NCI-H1417 treated with DMSO at 0.1 percent for 48 hours (cell line): ENCODE results near the gene PPP1R14B.

Experiments used
- DNase-seq: peaks from one replicate; lab custom pipeline; 2025; lab: John Stamatoyannopoulos, UW

PPP1R14B gene

DNA sequence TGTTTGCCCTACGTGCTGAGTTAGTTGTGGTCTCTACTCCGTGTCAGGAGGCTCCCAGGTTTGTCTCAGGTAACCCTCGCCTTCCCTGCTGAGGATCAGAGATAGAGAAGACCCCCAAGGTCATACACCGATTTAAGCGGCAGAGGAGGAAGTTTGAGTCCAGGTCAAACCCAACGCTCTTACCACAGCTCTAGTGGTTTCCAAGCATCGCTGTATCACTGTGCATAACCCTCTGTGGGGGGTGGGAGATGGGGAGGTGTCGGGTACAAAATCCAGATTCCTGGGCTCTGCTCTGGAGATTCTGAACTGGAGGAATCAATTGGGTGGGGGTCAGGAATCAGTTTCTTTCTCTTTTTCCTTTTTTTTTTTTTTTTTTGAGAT is 15.8 kb downstream of the PPP1R14B start:
- DNase-seq: no peak

DNA sequence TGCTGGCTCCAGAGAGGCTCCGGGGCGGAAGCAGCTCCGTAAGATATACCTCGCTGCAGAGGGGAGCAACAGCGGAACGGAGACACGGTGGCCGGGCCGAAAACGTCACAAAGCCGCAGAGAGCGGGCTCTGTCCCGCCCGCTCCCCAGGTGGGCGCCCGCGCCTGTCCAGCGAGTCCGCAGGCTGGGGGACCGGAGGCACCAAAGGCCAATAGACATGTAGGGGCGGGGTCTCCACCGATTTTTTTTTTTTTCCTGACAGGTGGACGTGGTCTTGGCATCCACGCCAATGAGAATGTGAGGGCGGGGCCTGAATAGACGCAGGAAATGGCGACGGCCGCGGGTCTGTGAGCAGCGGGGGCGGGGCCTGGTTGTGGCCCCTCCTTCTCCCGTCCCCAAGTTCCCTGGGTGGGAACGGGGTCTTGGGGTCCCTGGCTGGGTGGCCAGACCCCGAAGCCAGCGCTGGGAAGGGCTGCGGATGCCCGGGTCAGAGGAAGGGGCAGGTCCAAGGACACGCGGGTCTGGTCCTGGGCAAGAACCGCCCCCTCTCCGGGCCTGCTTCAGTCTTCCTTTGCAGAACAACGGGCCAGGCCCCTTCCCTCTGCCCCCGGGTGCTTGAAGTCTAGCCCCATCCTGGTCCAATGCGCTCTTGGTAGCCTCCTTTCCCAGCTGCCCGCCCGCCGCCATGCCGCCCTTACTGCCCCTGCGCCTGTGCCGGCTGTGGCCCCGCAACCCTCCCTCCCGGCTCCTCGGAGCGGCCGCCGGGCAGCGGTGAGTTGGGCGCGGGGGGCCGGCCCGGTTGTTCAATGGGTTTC is 16.4 kb downstream of the PPP1R14B start, which contains the start of gene DNAJC4:
Gene DNAJC4, plus strand, starts transcription at position 378 of the 814 bp plus-strand sequence. Its CDS starts 307 bp downstream, at position 685.
- peak; percentile 93 for DNase-seq

DNA sequence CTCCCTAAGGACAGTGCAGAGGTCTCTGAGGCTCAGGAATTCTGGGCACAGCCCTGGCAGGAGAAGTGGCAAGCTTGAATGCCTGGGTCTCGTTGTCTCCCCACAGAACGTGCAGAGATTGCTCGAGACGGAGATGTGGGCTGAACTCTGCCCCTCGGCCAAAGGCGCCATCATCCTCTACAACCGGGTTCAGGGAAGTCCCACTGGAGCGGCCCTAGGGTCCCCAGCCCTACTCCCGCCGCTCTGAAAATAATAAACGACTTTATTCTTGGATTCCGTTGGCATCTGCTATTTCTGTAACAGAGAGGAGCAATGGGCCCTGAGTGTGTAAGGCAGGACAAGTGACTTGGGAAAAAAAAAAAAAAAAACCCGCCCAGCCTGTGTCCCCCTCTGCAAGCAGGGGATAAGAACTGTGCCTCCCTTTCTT is 17.0 kb downstream of the PPP1R14B start:
- DNase-seq: no peak

DNA sequence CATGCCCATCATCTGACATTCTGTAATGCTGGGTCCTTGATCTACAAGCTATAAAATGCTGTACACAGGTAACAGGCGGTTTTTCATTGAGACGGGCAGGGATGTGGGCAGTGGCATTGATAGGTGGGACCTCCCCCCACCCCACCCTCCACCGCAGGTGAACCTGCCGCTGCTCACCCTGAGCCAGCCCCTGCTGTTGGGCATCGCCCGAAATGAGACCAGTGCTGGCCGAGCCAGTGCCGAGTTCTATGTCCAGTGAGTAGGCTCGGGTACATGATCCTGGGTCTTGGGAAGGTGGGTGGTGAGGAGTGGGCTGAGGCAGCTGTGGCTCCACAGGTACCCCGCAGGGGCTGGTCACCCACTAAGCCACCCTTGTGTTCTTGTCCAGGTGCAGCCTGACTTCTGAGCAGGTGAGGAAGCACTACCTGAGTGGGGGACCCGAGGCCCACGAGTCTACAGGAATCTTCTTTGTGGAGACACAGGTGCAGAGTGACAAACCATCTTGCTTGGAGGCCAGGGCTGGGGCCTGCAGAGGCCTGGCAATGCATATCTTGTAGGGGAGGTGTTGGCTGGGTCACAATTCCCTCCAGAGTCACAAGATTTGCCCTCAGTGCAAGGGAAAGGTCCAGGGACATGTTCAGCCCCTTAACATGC is 17.5 kb downstream of the PPP1R14B start:
- no peak for DNase-seq

DNA sequence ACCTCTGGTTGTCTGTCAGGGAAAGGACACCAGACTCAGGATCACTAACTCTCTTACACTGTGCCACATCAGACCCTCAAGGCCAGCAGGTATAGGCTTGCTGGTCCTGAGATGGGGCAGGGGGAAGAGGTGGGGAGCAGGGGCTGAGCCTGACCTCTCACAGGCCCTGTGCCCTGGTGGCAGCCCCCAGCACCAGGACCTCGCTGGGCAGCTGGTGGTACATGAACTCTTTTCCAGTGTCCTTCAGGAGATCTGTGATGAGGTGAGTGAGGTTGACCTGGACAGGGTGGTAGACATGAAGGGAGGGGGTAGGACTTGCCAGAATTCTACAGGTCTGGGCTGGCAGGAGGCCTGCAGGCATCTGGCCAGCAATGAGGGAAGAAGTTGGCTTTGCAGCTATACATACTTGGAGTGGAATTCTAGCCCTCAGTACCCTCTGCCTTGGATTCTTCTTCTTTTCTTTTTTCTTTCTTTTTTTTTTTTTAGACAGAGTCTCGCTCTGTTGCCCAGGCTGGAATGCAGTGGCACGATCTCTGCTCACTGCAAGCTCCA is 19.3 kb downstream of the PPP1R14B start:
- no peak for DNase-seq

DNA sequence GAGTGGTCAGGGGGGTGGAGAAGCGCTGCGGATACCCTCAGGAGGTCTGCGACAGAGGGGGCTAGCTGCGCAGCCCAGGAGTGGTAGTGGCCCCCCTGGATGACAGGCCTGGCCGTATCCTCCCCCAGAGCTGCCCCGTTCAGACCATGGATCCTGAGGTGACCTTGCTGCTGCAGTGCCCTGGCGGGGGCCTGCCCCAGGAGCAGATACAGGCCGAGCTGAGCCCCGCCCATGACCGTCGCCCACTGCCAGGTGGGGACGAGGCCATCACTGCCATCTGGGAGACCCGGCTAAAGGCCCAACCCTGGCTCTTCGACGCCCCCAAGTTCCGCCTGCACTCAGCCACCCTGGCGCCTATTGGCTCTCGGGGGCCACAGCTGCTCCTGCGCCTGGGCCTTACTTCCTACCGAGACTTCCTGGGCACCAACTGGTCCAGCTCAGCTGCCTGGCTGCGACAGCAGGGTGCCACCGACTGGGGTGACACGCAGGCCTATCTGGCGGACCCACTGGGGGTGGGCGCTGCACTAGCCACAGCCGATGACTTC is 20.2 kb downstream of the PPP1R14B start:
- DNase-seq: no peak

DNA sequence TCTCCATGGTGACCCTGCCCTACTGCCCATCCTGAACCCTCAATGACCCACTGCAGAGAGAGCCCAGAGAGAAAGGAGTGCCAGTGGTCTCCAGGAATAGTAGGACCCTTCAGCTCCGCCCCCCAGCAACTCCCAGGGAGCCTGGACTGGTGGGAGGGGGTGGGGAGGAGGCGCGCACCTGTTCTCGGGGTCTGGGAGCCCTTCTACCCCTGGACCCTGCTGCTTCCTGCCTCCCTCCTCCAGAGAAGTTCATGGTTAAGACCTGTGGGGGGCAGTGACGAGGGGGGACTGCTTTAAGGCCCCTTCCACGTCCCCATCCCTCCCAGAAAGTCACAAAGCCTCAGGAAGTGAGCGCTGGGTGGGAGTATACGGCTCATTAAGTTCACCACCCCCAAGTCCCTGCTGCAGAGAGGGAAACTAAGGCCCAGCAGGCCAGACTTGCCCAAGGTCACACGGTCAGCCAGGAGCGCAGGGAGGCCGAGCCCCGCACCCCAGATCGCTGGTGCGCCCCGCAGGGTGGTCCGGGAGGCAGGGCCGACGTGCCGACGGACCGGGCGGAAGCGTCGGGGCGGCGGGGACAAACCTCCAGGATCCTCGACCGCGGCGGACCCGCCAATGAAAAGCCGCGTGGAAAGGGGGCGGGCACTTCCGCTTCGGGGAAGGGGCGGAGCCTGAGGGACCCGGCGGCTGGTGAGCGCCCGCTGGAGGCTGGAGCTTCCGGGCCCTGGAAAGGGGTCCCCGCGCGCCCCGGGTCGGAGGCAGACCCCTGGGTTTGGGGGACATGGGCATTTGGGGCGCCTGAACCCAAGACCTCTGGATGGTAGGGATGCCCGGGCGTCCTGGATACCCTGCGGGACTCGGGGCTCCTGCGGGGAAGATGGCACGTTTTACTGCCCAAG is 20.9 kb downstream of the PPP1R14B start, which contains the start of the genes NUDT22 and TRPT1:
Gene NUDT22, plus strand, starts transcription at position 667 of the 899 bp plus-strand sequence. CDS start 379 bp downstream, outside the sequence.
Gene TRPT1, minus strand, starts transcription at position 579 of the 899 bp plus-strand sequence. Its CDS starts 326 bp downstream, at position 253.
- no peak for DNase-seq

DNA sequence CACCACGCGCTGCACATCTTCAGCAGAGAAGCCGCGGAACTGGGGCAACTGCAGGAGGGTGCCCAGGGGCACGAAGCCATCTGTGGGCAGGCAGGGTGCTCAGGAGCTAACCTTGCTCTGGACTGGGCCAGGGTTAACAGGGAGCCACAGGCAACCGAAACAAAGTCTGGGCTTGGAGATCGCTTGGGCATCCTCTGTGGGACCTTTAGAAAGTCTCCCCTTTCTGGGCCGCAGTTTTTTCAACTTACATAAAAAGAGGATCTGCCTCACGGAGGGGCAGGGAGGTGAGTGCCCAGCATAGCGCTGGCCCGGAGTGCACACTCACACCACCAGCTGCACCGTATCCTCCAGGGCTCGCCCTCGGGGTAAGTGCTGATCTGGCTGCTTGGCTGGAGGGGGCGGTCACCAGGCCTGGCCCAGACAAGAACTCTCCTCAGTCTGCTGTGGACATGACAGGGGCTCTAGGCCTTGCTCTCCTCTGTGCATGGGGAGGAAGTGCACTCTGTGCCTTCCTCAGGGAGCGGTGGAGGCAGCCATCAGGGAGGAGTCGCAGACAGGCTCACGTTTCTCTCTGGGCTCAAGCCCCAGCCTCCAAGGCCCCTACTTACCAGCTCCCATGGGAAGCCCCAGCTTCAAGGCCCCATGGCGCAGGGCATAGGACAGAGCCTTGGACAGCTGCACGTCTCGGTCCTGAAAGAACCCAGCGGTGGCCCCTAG is 21.7 kb downstream of the PPP1R14B start:
- DNase-seq: no peak

DNA sequence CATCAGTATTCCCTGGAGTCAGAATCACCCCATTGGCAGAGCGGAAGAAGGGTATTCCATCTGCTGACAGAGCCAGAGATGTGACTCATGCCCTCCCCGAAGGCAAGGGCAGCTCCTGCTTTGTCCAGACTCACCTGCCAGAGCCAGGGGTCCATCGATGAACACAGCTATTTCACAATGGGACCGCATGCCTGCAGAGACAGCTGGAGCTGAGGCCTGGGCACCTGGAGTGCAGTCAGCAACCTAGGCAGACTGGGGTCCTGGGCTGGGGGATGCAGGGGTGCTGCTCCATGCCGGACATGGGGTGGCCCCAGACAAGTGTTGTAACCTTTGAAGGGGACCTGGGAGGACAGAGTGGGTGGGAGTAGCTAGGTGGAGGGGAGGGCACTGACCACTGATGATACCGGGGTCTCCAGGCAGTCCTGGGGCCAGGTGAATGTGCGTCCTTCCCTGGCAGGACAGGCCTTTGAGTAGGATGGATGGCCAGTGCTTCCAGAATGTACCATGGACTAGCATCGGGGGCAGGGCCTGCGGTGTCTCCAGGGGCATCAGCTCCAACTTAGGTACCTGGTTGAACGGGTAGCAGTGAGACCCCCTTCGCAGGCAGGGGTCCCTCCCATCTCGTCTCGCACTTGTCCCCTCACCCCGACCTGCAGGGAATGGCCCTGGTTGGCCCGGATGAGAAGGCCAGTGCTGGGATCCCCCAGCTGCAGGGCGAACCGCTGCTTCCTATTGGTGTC is 22.4 kb downstream of the PPP1R14B start:
- no peak for DNase-seq

DNA sequence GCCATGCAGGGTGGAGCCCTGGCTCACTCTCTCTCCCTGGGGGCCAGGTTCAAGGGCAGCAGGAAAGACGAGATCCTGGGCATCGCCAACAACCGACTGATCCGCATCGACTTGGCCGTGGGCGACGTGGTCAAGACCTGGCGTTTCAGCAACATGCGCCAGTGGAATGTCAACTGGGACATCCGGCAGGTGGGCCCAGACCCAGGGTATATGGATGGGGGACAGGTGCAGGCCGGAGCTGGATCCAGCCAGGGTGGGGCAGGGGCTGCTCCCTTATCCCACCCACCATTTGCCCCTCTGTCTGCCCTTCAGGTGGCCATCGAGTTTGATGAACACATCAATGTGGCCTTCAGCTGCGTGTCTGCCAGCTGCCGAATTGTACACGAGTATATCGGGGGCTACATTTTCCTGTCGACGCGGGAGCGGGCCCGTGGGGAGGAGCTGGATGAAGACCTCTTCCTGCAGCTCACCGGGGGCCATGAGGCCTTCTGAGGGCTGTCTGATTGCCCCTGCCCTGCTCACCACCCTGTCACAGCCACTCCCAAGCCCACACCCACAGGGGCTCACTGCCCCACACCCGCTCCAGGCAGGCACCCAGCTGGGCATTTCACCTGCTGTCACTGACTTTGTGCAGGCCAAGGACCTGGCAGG is 23.6 kb downstream of the PPP1R14B start:
- DNase-seq: no peak

DNA sequence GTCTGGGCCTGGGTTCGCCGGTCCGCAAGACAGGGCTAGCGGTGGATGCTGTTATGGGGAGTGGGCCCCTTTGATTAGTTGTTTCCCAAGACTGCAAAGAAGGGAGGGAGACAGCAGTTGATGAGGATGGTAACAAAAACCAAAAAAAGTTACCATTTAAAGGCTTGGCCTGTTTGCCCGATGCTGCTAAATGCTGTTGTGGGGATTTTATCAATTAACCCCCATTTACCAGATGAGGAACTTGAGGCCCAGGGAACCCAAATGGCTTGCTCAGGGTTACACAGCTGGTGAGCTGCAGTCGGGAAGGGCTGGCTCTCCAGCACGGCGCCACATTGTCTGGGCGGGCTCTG is 24.1 kb downstream of the PPP1R14B start:
- DNase-seq: no peak

DNA sequence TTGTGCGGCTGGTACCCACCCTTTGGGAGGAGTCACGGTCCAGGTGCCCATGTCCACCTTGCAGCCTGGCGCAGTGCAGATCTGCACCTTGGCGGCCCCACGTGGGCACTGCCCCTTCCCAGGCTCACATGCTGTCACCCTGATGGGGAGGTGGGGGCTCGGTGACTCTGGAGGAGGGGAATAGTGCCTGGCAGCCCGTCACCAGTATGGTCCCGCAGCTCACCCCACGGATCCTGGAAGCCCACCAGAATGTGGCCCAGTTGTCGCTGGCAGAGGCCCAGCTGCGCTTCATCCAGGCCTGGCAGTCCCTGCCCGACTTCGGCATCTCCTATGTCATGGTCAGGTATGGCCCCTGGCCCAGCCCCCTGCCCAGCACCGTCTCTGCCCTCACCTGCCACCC is 25.9 kb downstream of the PPP1R14B start:
- no peak for DNase-seq

DNA sequence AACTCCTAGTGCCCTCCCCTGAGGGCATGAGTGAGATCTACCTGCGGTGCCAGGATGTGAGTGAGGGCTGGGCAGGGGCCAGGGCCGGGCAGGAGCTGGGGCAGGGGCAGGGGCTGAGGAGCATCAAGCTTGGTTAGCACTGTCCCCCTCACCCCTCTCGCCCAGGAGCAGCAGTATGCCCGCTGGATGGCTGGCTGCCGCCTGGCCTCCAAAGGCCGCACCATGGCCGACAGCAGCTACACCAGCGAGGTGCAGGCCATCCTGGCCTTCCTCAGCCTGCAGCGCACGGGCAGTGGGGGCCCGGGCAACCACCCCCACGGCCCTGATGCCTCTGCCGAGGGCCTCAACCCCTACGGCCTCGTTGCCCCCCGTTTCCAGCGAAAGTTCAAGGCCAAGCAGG is 26.5 kb downstream of the PPP1R14B start:
- DNase-seq: no peak

DNA sequence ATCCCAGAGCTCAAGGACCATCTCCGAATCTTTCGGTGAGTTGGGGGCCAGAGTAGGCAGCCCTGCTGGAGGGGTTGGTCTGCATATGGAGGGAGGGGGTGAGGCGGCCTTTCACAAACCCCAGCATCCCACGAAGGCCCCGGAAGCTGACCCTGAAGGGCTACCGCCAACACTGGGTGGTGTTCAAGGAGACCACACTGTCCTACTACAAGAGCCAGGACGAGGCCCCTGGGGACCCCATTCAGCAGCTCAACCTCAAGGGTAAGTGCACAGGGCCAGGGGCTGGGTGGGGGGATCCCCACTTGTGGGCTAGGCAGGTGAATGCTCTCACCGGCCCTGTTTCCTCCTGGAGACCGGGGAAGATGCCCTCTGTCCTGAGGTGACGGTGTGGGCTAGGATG is 27.0 kb downstream of the PPP1R14B start:
- no peak for DNase-seq

DNA sequence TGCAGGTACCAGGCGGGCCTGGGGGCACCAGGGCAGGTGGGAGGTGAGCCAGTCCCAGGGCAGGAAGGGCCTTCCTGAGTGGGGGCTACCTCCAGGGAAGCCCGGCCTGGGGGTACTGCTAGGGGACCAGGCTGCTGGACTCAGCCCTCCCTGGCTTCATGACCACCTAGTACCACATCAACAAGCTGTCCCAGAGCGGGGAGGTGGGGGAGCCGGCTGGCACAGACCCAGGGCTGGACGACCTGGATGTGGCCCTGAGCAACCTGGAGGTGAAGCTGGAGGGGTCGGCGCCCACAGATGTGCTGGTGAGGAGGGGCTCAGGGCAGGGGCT is 27.4 kb downstream of the PPP1R14B start:
- no peak for DNase-seq

DNA sequence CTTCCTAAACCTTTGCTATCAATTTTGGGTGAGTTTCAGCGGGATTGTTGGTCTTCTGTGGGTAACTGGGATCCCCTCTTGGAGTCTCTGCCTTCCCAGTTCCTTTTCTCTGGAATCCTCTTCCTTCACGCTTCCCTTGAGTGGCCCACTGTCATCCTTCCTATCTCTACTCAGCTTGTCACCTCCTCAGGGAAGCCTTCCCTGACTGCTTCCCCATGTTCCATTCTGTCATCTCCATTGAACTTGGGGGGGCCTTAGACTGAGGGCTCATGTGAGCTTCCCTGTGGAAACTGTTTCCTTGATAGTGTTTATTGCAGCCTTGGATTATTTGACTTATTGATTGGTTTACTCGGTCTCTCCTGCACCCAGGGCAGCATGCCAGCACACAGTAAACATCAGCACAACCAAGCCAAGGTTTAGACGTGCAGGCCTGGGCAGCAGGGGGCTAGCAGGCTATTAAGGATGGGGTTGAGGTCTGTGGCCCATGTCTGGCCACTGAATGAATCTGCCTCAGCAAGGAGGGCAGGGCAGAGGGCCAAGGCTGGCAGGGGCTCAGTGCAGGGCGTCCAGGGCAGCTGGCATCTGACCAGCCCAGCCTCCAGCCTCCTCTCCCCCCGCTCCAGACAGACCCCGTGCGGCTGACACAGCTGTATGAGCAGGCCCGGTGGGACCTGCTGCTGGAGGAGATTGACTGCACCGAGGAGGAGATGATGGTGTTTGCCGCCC is 28.0 kb downstream of the PPP1R14B start:
- no peak for DNase-seq

DNA sequence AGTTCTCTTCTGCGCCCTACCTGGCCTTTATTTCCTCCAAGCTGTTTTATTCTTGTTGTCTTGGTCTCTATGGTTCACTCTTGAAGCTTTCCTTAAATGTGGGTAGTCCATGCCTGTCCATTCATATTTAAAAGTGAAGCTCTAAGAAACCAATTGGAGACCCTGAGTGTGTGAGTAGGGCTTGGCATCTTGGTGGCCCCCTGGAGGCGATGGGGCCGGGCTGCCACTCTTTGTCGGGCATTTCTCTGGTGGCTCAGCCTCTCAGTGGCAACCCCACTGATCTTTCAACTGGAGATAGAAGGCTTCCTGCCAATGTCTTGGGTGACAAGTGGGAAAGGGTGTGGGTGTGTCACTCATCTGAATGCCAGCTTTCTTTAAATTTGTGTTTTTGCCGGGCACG is 29.9 kb downstream of the PPP1R14B start:
- DNase-seq: no peak

DNA sequence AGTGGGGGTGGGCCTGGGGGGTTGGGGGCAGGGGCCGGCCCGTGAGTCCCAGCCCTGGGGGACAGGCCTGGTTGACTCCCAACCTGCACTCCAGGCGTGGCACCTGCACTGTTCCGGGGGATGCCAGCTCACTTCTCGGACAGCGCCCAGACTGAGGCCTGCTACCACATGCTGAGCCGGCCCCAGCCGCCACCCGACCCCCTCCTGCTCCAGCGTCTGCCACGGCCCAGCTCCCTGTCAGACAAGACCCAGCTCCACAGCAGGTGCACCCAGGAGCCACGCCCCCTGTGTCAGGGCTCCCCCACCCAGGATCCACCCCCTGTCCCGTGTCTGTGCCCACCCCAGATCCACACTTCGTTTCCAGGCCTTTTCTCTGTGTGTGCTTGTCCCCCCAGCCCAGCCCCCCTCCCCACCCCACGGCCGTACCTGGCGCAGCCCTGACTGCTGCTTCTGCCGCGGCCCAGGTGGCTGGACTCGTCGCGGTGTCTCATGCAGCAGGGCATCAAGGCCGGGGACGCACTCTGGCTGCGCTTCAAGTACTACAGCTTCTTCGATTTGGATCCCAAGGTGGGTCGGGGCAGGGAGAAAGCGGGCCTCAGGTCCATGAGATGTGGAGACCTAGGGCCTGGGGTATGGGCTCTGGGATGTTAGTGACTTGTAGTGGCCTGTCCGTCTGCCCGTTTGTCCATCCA is 35.4 kb downstream of the PPP1R14B start:
- DNase-seq: no peak
